Measurements from ENCODE around the gene SHTN1.

Gene SHTN1

DNA sequence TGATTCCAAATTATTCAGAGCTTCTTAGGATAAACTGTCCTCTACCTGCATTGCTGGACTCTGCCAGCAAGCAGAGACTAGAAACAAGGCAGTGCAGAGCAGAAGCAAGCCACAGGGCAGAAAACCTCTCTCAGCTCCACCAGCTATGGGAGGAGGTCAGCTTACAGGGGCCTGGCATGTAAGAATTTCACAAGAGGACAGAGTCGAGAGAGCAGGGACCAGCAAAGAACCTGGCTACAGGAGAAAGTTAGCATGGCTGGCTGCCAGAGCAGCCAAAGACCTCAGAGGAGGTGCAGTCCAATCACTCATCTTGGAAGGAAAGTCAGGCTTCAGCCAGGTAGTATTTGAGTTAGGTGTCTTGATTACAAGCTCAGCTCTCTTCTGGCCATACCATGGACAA is 92.8 kb downstream of the SHTN1 start:
- DNase-seq: no peak

DNA sequence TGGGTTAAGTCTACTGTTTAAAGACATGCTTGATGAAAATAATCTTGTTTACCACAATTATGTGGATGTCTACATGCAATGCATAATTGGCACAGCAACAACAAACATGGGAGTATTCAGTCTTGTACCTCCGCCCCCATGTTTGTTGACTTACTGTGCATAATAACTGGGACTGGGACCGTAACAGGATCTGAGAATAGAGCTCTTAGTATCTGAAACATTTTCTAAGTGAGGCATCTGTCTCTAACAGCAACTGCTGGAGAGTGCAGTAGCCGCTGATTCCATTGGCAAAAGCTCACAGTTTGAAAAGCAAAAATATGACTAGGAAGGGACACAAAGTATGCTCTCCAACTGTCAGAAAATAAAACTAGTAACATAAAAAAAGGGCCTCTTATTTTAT is 94.1 kb downstream of the SHTN1 start:
- no peak for DNase-seq

DNA sequence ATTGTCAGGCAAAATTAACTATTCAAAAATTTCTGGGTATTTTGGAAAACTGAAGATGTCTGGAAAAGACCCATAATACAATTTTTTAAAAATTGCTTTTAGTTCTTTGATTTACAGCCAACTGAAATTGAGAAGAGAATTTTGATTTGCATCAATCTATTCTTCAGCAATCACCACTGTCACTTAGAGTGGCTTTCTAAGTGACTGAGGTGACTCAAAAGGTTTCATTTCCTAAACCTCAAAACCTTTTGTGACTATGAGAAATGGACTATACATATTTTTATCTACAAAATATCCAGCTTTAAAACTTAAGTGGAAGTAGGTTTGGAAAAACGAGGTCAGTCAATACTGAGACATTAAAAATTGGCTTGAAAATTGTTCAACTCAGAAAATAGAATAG is 95.7 kb downstream of the SHTN1 start:
- no peak for DNase-seq

DNA sequence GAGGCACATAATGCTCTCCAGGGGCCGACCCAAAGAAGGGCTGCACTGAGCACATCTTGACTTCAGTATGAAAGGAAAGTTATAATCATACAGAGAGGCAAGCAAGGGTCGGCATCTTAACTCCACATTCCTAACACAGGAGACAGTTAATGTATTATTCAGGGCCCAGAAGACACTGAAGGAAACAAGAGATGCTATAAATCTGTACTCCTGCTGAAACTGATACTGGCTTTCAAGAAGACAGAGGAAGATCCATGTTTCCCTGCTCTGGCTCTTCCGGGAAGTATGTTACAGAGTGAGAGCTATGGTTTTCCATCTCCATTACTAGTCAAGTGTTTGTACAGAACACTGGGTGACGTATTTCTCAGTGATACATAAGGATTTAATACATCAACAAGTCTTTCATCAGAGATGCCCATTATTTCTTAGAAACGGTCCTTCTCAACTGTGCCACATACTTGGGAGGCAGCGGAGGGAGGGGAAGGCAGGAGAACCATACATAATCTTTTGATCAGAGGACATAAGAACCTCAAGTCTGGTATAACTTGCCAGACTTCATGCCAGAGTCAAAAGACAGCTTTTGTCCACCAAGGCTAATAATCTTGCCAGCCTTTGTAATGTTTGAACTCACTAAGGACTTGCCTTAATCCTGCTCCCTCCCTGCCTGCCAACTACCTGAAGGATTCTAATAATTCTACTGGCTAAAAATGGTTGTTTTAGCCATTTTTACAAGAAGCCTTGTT is 97.6 kb downstream of the SHTN1 start:
- DNase-seq: no peak

DNA sequence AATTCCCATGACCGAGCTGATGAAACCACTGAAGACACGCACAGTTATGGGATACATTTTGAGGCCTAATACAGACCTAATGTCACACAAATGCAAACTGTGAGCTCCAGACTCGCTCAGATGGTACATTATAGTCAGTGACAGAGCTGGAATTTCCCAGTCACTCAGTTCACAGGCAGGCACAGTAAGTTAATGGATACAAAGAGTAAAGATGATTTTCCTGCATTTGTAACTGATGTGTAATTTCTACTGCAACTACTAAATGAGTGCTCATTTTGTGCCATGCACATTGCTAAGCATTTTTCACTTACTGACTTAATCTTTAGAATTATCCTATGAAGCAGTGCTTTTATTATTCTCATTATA is 99.2 kb downstream of the SHTN1 start:
- no peak for DNase-seq

DNA sequence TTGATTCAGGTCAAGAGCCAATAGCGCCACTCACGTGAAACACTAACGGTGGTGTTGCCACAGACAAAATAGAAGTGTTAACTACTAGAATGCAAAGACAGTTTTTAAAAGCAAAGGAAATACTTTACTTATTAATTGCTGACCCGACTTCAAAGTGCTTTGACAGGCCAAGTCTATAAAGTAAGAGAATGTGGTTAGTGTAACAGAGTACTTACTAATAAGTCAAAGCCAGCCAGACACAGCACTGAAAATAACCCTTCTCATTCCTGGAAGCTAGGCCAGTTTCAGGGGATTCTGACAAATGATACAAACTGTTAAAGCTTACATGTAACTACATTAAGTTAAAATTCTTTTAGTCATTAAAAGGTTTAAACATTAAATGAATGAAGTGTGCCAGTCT is 105.4 kb downstream of the SHTN1 start:
- no peak for DNase-seq

DNA sequence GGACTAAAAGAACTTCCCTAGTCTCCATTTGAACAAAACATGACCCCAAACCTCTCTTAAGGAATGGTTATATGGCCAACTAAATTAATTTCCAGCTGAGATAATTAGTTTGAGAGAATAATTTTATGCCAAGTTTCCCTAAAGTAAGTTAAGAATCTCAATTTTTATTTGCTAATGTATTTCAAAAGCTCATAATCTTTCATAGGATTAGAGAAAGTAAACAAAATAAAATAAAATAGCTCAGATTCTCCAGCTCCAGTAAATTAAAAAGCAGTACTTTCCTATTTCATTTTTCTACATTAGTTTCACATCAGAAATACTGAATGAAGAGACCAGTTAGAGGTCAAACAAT is 111.3 kb downstream of the SHTN1 start:
- no peak for DNase-seq

DNA sequence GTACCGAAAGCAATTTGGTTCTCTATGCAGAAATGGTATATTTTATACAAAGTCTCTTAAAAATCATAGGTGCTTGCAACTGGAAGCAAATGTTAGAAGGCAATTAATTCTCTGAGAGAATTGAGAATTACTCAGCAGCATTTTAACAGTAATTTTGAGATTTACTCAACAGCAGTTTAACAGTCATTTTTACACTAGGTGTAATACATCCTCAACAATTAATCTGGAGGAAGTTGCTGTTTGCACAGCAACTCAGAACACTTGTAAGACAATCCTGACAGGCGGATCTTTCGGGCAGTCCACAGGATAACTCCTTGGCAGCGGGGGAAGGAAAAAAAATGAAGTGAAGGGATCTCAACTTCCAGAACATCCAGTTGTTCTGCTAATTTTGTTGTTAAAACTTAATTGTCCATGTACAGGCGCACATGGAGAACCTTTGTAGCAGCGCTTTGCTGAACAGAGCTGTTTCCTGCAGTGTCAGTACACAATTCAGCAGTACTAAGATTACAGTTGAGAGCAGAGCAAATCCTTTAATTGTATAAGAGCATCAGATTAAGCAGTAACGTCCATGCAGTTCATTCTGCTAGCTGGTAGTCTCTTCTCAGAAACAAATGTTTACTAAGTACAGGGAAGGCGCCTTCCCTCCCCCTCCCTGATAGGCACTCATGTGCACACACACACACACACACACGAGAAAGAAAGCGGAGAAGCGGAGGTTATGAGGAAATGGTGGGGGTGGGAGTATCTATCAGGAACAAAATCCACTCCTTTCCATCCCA is 111.9 kb downstream of the SHTN1 start:
- DNase-seq: no peak

DNA sequence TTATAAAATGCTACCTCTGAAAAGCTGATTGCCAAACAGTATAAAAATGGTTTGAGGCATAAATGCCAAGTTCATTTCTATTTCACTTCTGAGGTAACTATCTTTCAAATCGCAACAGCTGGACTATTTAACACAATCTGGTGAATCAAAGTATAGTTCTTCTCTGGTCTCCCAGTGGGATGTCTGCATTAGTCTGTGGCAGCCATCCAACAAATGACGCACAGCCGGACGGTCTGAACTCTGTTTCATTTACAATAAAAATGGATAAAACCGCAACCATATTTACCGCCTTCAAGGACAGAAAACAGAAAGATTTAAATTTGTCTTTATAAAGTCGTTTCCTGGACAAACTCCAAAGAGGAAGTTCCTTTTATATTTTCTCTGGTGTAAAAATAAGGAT is 113.8 kb downstream of the SHTN1 start:
- DNase-seq: no peak

DNA sequence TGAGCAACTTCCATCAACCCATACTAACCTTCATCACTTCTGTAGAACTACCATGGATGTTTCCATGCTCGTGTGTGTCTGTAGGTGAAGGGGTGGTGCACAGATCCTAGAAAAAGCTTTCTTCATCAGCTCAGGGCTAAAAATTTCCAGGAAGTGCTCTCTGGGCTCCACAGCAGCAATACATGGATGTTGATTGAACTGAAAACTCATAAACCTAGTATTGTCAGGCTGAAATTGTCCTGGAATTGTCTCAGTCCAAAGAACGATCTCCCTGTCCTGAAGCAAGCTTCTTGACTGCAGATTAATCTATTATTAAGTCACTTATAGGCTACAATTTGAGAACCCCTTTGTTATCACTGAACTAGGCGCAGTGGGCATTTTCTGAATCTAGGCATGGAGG is 115.9 kb downstream of the SHTN1 start:
- DNase-seq: no peak

DNA sequence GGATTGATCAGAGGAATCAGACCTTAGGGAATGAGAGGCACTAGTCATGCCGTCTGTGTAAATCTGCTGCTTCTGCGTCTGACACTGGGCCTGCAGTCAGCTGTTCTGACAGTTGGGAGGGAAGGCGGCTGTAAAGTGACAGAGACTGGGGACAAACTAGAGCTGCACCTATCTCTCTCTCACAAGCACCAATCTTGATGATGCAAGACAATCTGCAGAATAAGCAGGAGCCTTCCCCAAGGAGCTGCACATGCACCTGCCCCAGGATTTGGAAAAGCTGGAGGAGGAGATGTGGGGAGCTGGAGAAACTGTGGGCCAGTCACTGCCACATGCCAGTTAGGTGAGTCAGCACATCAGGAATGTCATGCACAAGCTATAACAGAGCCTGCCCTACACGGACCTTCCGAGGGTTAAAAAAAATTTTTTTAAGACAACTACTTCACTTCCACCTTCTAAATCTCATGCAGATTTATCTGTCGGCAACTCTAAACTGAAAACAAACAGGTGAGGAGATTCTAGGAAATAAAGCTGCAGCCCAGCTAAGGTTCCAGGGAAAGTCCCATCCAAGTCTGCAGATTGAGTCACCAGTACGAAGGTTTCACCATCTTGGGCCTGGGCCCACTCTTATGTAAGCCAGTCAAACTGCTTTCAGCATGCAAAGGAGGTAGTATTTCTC is 116.5 kb downstream of the SHTN1 start:
- DNase-seq: no peak

DNA sequence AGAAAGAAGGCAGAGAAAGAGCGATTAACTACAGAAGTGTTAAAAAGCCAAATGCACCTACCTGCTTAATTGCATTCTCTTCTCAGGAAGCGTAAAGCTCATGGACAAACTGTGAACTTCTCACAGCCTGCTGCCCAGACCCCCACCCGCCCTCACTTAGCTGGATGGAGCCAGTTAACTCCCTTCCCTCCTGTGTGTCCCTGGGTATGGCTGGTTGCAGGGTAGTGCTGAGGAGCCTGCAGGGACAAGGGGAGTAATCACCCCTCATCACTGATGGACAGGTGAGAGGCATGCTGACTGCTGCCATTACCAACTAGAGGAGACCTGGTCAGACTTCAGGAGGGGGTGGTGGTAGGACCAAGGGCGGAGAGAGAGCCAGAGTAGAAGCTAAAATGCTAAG is 118.2 kb downstream of the SHTN1 start:
- no peak for DNase-seq

DNA sequence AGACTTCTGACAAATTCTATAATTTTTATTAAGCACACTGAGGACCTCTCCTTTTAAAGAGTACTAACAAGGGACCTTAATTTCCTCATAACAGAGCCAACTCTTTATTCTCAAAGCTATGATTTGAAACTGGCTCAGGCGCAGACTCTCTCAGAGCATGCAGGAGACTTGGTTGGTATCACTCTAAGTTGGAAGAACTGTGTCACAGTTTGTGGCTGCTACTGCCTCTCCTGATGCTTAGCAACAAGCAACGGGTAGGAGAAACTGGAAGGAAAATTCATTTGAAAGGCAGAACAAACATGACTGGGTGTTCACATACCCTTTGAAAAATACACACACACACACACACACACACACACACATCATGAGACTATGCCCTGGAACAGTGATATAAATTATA is 122.3 kb downstream of the SHTN1 start:
- no peak for DNase-seq

DNA sequence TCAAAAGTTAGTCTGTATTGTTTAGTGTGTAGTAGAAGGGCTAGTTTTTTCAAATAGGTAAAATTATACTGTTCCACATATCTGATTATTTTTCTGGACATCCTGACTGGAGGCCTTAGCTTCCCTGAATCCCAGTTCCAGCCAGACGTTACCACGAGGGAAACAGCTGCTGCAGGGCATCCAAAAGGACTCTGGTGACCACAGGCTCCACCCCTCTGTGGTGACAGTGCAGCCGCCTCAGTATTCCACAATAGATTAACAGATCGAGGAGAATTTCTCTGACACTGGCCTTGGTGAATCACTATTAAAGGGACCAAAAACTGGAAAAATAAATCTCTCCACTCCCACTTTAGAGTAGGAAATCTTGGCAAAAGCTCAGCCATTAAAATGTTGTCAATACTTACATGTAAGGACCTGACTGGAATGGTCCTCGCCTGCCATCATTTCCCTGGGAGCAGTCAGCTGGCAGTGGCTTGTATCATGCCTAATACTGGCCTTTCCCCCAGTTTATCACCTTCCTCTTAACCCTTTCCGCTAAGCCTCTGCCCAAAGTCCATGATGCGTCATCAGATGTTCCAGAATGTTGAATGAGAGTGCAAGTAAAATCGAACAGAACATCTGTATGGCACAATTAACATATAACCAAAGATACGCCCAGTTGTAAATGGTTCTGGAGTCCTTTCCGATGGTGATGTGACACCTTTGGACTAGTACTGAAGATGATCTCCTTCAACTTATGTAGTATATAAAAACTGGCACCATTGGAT is 124.1 kb downstream of the SHTN1 start:
- no peak for DNase-seq

DNA sequence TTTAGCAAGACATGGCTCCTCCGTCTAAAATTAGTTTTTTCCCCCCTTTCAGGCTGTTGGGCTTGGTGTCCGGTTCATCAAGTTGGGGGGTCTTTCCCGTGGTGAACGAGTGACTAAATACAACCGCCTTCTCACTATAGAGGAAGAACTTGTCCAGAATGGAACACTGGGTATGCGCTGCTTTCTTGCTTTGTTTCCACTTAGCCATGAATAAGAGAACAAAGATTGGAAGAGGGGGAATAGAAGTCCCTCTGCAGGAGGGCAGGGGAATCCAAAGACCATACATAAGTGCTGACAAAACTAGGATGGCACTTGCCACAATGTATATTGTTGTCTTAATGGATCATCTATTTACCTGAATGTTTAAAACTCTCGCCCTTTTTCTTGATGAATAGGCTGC is 125.2 kb downstream of the SHTN1 start:
- DNase-seq: no peak

DNA sequence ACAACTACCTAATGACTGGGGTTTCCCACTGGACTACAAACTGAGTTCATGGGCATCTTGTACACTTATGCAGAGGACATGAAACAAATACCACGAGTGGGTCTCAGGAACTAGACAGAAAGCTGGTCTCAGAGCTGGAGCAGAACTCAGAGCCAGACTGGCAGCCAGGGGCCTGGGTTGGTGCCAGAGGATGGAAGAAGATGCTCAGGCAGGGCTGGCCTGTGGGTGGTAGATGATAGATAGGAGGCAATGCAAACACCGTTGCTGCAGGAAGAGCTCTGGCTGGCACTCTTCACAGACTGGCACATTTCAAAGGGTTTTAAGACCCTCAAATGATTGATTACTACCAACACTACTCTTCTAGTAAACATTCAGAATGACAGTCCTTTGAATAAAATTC is 126.9 kb downstream of the SHTN1 start:
- DNase-seq: no peak

DNA sequence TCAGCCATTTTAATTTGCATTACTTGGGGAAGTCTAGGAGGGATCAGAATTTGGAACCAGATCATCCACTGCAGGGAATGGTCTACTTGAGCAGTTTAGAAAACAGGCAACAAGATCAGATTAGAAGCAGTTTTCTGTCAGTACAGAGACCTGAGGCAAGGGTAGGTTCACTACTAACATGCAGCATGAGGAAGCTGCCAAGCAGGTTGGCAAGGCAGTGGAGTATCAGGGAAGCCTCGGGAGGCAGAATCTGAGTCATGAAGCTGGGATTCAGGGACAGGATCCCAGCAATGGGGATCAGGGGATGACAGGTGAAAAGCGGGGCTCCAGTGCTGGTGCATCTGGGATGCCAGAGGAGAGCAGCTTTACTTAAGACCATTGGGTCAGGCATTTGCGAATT is 127.6 kb downstream of the SHTN1 start:
- no peak for DNase-seq

DNA sequence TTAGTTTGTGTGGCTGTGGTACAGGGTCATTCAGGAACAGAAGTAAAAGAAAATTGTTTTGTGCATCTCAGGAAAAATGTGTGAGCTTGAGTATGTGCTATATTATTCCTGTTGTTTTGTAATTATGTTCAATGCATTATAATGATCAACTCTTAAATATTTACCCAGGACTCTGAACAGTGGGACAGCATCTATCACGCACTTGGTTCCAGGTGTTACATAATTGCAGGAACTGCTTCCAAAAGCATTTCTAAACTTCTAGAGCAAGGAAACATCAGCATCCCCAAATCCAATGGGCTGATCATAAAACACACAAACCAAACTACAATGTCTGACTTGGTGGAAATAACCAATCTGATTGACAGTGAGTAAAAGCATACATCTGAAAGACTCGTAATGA is 129.1 kb downstream of the SHTN1 start:
- DNase-seq: no peak

DNA sequence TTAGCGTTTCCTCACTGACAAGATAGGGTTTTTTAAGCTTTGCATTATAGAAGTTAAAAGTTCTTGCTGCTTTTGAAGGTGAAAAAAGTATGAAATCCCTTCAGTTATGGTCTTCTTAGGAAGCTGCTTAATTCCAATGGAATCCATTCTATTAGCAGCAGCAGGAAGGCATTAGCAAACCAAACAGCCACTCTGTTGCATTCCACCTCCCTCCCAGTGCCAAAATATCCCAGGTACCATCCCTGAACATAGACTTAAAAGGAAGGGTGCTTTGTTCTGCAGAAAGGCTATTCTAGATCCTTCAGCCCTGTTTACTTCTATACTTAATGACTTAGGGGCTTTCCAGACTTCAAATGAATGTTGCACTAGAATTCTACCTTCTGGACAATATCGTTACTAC is 131.9 kb downstream of the SHTN1 start:
- DNase-seq: no peak

DNA sequence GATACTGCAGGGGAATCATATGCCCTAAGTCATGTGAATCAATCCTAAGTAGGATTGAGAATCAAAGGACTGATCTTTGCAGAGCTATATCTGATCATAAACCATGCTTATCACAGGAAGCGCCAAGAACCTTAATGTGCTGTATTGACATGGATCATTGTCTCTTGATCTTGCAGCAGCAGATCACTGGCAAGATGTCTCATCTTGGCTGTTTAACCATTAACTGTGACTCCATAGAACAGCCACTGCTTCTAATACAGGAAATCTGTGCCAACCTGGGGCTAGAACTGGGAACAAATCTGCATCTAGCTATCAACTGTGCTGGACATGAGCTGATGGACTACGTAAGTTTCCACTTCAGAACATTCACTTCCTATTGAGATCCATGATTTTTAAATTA is 134.0 kb downstream of the SHTN1 start:
- DNase-seq: no peak

DNA sequence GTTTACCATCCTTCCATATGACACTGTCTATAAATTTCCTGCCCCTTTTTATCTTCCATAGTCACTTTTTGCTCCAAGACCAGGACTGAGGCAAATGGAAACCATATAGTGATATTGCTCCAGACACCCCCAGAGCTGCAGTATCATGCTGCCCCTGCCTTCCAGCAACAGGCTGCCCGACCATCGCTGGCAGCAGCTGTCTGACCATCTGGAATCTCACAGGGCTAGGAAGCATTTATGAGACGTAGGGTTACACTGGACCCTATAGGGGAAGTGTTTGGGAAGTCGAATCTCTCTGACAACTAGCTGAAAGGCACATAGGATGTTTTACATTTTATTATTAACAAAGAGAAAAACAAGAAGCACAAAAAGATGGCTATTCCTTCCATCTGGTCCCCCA is 136.3 kb downstream of the SHTN1 start:
- DNase-seq: no peak

DNA sequence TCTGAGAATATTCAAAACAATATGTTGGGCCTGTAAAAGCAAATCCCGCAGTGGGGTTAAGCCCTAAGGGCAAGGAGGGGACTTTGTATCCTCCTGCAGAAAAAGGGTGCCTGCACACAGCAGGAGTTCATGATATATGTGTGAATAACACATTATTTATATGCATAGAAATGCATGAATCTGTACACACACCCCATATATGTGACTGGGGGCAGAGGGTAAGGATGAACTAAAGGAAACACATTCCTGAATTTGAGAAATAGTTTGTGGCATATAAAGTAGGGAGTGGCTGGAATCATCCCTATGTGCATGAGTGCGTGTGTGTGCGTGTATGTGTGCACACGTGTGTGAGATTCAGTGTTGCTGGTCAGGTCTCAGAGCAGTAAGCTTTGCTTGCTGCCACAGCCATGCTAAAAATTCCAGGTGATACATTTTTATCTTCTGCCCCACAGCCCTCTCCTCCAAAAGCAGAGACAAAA is 136.8 kb downstream of the SHTN1 start:
- no peak for DNase-seq

DNA sequence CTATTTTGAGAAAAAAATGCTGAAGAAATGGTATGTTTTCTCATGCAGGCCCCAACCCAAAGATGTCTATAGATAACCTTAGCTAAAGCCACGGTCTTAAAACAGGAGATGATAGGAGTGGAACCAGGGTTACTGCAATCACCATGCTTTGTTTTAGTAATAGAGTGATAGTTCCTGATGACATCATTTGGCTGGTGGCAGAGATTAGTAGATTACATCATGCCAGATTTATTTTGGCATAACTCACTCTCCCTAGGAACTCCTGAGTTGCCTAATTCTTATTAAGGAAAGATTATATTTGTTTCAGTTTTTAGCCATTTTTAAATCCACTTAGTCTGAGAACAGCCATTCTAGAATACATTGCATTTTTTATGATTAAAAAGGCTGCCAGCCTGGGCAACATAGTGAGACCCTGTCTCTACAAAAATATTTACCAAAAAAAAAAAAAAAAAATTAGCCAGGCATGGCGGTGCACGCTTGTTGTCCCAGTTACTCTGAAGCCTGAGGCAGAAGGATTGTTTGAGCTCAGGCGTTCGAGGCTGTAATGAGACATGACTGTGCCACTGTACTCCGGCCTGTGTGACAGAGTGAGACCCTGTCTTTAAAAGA is 137.9 kb downstream of the SHTN1 start:
- no peak for DNase-seq
